ENCODE data around the gene TEX11.

TEX11 gene

GRCh38 chrX:70635669-70636068, 272.8 kb downstream of the TEX11 start:
- Histone ChIP-seq H3K27me3 (ENCODE audit: insufficient read depth, low read depth) (no peaks in the 10 kb centered on the region), H2AFZ (ENCODE audit: low read depth) (no peak overlapping the region), H3K9ac (no peak overlapping the region), H3K27ac (no peak overlapping the region), H3K79me2 (ENCODE audit: insufficient read depth, low read depth) (no peaks in the 10 kb centered on the region), H4K20me1 (ENCODE audit: insufficient read depth) (no peaks in the 10 kb centered on the region), H3K4me3 (IDR thresholded peaks at IDR 0.05; ENCODE audit: insufficient read depth, low read depth, low read length) (no peak overlapping the region), H3K36me3 (ENCODE audit: insufficient read depth) (no peaks in the 10 kb centered on the region), H3K4me2 (no peak overlapping the region), H3K4me1 (ENCODE audit: low read depth, poor library complexity, severe bottlenecking) (no peaks in the 10 kb centered on the region)
- TF ChIP-seq, protein P1, sequence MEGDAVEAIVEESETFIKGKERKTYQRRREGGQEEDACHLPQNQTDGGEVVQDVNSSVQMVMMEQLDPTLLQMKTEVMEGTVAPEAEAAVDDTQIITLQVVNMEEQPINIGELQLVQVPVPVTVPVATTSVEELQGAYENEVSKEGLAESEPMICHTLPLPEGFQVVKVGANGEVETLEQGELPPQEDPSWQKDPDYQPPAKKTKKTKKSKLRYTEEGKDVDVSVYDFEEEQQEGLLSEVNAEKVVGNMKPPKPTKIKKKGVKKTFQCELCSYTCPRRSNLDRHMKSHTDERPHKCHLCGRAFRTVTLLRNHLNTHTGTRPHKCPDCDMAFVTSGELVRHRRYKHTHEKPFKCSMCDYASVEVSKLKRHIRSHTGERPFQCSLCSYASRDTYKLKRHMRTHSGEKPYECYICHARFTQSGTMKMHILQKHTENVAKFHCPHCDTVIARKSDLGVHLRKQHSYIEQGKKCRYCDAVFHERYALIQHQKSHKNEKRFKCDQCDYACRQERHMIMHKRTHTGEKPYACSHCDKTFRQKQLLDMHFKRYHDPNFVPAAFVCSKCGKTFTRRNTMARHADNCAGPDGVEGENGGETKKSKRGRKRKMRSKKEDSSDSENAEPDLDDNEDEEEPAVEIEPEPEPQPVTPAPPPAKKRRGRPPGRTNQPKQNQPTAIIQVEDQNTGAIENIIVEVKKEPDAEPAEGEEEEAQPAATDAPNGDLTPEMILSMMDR (conservative IDR thresholded peaks at IDR 0.05; ENCODE audit: low read depth, low read length), result no peak

GRCh38 chrX:70635227-70635626, 273.3 kb downstream of the TEX11 start:
- Histone ChIP-seq H3K4me3 (IDR thresholded peaks at IDR 0.05; ENCODE audit: insufficient read depth, low read depth, low read length) (no peak overlapping the region), H3K36me3 (ENCODE audit: insufficient read depth) (no peaks in the 10 kb centered on the region), H4K20me1 (ENCODE audit: insufficient read depth) (no peaks in the 10 kb centered on the region), H3K79me2 (ENCODE audit: insufficient read depth, low read depth) (no peaks in the 10 kb centered on the region), H3K9ac (no peak overlapping the region), H3K4me1 (ENCODE audit: low read depth, poor library complexity, severe bottlenecking) (no peaks in the 10 kb centered on the region), H3K27ac (no peak overlapping the region), H2AFZ (ENCODE audit: low read depth) (no peak overlapping the region), H3K27me3 (ENCODE audit: insufficient read depth, low read depth) (no peaks in the 10 kb centered on the region), H3K4me2 (no peak overlapping the region)
- TF ChIP-seq, protein P1 (conservative IDR thresholded peaks at IDR 0.05; ENCODE audit: low read depth, low read length), result no peak

- Histone ChIP-seq H3K4me3 (IDR thresholded peaks at IDR 0.05; ENCODE audit: insufficient read depth, low read depth, low read length) (no peak overlapping the region), H2AFZ (ENCODE audit: low read depth) (no peak overlapping the region), H3K36me3 (ENCODE audit: insufficient read depth) (no peaks in the 10 kb centered on the region), H4K20me1 (ENCODE audit: insufficient read depth) (no peaks in the 10 kb centered on the region), H3K4me1 (ENCODE audit: low read depth, poor library complexity, severe bottlenecking) (no peaks in the 10 kb centered on the region), H3K27me3 (ENCODE audit: insufficient read depth, low read depth) (no peaks in the 10 kb centered on the region), H3K79me2 (ENCODE audit: insufficient read depth, low read depth) (no peaks in the 10 kb centered on the region), H3K9ac (no peak overlapping the region), H3K27ac (no peak overlapping the region), H3K4me2 (no peak overlapping the region)
- TF ChIP-seq, protein P1 (conservative IDR thresholded peaks at IDR 0.05; ENCODE audit: low read depth, low read length), result no peak
Observed at GRCh38 chrX:70621743-70622142, 286.8 kb downstream of the TEX11 start.

DNA sequence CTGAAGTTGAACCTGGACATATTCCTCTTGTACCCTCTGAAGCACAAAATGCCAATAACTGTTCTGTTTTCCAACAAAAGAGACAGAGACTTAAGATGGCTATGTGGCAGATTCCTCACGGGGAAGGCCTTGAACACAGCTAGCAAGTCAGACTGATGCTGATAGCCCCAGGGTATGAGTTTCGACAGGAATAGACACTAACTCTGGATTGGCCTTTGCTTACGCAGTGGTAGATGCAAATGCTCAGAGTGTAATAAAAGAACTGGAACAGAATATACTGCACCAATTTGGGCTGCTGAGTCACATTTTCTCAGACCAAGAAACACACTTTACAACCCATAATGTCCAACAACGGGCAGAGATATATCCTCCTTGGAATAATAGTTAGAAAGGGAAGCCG, 290.0 kb downstream of the TEX11 start:
- H2AFZ ChIP-seq (ENCODE audit: low read depth), result no peak overlapping the region
- H3K4me2 ChIP-seq, result no peak overlapping the region
- H3K36me3 ChIP-seq (ENCODE audit: insufficient read depth), result no peaks in the 10 kb centered on the region
- H3K79me2 ChIP-seq (ENCODE audit: insufficient read depth, low read depth), result no peaks in the 10 kb centered on the region
- no peak overlapping the region for H3K27ac ChIP-seq
- TF ChIP-seq, protein P1 (conservative IDR thresholded peaks at IDR 0.05; ENCODE audit: low read depth, low read length), result no peak
- no peak overlapping the region for H3K4me3 ChIP-seq (IDR thresholded peaks at IDR 0.05; ENCODE audit: insufficient read depth, low read depth, low read length)
- no peaks in the 10 kb centered on the region for H3K27me3 ChIP-seq (ENCODE audit: insufficient read depth, low read depth)
- no peaks in the 10 kb centered on the region for H4K20me1 ChIP-seq (ENCODE audit: insufficient read depth)
- no peaks in the 10 kb centered on the region for H3K4me1 ChIP-seq (ENCODE audit: low read depth, poor library complexity, severe bottlenecking)
- no peak overlapping the region for H3K9ac ChIP-seq

All from KMS-11 (cell line).